ENCODE data around the gene CD86. TPM values are rescaled to one million over a fixed set of nuclear protein-coding genes. Genes with fewer than 3 reads are reported as not detected.
A peak's percentile ranks its signal among the peaks of the same experiment; 100 is the strongest.
"Not testable (repeated sequence)": the region's sequence is repeated elsewhere in the genome, so short reads cannot be mapped to it uniquely, and the experiment has no call there.

CD86 gene
- total RNA-seq, 2 donors from 2014 or later: 1.8 to 4.4 TPM

DNA sequence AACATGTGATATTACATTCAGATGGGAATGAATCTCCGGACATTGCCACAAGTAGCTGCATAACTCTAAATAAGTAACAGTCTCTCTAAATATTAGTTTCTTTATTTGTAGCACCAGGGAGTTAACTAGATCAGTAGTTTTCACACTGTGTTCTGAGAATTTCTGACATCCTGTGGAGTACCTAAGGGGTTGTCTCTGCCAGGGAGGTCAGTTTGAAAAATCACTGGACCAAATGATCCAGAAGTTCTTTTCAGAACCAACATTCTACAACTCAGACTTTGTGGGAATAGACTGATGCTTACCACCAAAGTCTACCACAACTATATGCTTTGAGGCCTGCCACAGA is 24.1 kb upstream of the CD86 start:
- ATAC-seq (replicated peaks): no peak
- H3K9me3 Mint-ChIP-seq: peaks cover 6% of the 10 kb centered on the region
- H3K27ac Mint-ChIP-seq: peak overlapping the region; percentile 68
- peak overlapping the region; percentile 61 for H3K4me3 Mint-ChIP-seq
- H3K4me1 Mint-ChIP-seq: peaks cover 10% of the 10 kb centered on the region
- no peaks in the 10 kb centered on the region for H3K36me3 Mint-ChIP-seq (ENCODE audit: low read depth)
- no peaks in the 10 kb centered on the region for H3K27me3 Mint-ChIP-seq

- H3K27me3 Mint-ChIP-seq: no peaks in the 10 kb centered on the region
- no peak for ATAC-seq (replicated peaks)
- H3K4me1 Mint-ChIP-seq: peaks cover 10% of the 10 kb centered on the region
- no peak overlapping the region for H3K4me3 Mint-ChIP-seq
- H3K36me3 Mint-ChIP-seq (ENCODE audit: low read depth): no peaks in the 10 kb centered on the region
- peaks cover 7% of the 10 kb centered on the region for H3K9me3 Mint-ChIP-seq
- H3K27ac Mint-ChIP-seq: no peak overlapping the region
These were observed 22.6 kb upstream of the CD86 start for GRCh38 chr3:122032531-122032930.

DNA sequence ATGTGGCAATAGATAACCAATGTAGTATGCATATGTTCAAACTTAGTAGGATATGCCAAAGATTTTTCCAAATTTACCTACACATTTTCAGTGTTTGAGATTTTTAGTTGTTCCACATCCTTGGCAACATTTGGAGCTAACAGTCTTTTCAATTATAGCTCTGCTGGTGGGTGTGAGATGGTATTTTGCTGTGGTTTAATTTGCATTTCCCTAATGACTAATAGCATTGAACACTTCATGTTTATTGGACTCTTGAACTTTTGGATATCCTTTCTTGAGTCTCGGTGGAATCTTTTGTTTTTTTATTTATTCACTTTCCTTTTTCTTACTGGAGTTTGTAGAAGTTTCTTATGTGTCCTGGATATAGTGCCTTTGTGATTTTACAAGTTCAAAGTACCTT is 22.1 kb upstream of the CD86 start:
- no peaks in the 10 kb centered on the region for H3K36me3 Mint-ChIP-seq (ENCODE audit: low read depth)
- H3K27ac Mint-ChIP-seq: no peak overlapping the region
- ATAC-seq (replicated peaks): no peak
- H3K9me3 Mint-ChIP-seq: peaks cover 12% of the 10 kb centered on the region
- H3K27me3 Mint-ChIP-seq: no peaks in the 10 kb centered on the region
- H3K4me1 Mint-ChIP-seq: peaks cover 10% of the 10 kb centered on the region
- no peak overlapping the region for H3K4me3 Mint-ChIP-seq

GRCh38 chr3:122047296-122047695 is 7.9 kb upstream of the CD86 start:
- not testable (repeated sequence) for H3K27ac Mint-ChIP-seq; H3K4me1 Mint-ChIP-seq; H3K36me3 Mint-ChIP-seq (ENCODE audit: low read depth); H3K4me3 Mint-ChIP-seq; H3K9me3 Mint-ChIP-seq; ATAC-seq (replicated peaks)
- peaks cover 11% of the 10 kb centered on the region for H3K27me3 Mint-ChIP-seq

DNA sequence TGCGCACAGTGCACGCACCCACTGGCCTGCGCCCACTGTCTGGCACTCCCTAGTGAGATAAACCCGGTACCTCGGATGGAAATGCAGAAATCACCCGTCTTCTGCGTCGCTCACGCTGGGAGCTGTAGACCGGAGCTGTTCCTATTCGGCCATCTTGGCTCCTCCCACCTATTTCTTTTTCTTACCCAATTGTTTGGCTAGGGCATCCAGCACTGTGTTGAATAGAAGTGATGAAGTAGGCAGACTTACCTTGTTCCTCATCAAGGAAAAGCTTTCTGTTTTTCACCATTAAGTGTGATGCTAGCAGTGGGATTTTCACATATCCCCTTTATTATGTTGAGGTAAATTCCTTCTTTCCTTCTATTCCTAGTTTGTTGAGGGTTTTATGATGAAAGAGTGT is 7.4 kb upstream of the CD86 start:
- H3K36me3 Mint-ChIP-seq (ENCODE audit: low read depth); H3K4me1 Mint-ChIP-seq; H3K27ac Mint-ChIP-seq; ATAC-seq (replicated peaks); H3K4me3 Mint-ChIP-seq; H3K9me3 Mint-ChIP-seq: not testable (repeated sequence)
- H3K27me3 Mint-ChIP-seq: peaks cover 13% of the 10 kb centered on the region

DNA sequence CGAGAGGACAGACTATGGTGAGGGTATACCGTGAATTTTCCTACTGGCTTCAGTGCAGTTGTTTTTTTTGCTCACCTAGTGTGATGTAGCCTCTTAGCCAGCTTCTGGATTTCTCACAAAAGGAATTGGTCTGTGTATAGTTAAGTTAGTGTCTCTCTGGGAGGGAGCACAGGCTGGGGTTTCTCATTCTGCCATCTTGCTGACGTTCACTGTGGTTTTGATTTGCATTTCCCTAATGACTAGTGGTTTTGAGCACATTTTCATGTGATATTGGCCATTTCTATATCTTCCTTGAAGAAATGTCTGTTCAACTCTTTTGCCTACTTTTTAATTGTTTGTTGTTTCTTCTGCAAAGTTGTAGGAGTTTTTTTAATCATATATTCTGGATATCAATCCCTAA is 2.2 kb upstream of the CD86 start:
- Mint-ChIP-seq H3K9me3 (no peaks in the 10 kb centered on the region), H3K4me1 (no peaks in the 10 kb centered on the region), H3K27me3 (peaks cover 31% of the 10 kb centered on the region), H3K4me3 (no peak overlapping the region), H3K27ac (no peak overlapping the region), H3K36me3 (ENCODE audit: low read depth) (no peaks in the 10 kb centered on the region)
- no peak for ATAC-seq (replicated peaks)

GRCh38 chr3:122057671-122058070 is 2.5 kb downstream of the CD86 start:
- Mint-ChIP-seq H3K4me3 (no peak overlapping the region), H3K27me3 (peaks cover 27% of the 10 kb centered on the region), H3K27ac (no peak overlapping the region), H3K9me3 (no peaks in the 10 kb centered on the region), H3K4me1 (no peaks in the 10 kb centered on the region), H3K36me3 (ENCODE audit: low read depth) (no peaks in the 10 kb centered on the region)
- ATAC-seq (replicated peaks): no peak

GRCh38 chr3:122058294-122058693 is 3.1 kb downstream of the CD86 start:
- no peaks in the 10 kb centered on the region for H3K36me3 Mint-ChIP-seq (ENCODE audit: low read depth)
- no peak for ATAC-seq (replicated peaks)
- H3K27me3 Mint-ChIP-seq: peaks cover 22% of the 10 kb centered on the region
- no peak overlapping the region for H3K27ac Mint-ChIP-seq
- no peaks in the 10 kb centered on the region for H3K9me3 Mint-ChIP-seq
- H3K4me3 Mint-ChIP-seq: no peak overlapping the region
- H3K4me1 Mint-ChIP-seq: no peaks in the 10 kb centered on the region

- H3K27me3 Mint-ChIP-seq: peaks cover 25% of the 10 kb centered on the region
- H3K4me1 Mint-ChIP-seq: no peaks in the 10 kb centered on the region
- no peak overlapping the region for H3K27ac Mint-ChIP-seq
- H3K36me3 Mint-ChIP-seq (ENCODE audit: low read depth): no peaks in the 10 kb centered on the region
- no peak overlapping the region for H3K4me3 Mint-ChIP-seq
- no peak for ATAC-seq (replicated peaks)
- H3K9me3 Mint-ChIP-seq: no peaks in the 10 kb centered on the region
These were observed 5.0 kb downstream of the CD86 start for GRCh38 chr3:122060040-122060698.

DNA sequence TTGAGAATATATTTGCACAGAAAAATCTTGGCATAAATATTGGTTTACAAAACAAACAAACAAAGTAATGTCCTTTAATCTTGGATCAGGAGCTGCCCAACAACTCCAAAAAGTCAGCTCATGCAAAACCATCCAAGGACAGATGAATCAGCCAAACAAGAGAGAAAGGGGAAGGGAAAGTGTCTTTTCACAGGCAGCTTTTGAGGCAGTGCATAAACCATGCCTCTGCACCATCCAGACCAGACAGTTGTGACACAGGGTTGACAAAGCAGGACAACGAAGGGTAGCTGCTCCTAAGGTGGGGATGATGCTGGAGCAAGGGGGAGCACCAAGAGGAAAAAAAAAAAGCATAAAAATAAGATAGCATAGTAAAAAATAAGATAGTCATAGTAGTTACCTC is 8.7 kb downstream of the CD86 start:
- H3K27me3 Mint-ChIP-seq: peaks cover 10% of the 10 kb centered on the region

GRCh38 chr3:122064326-122064725 is 9.2 kb downstream of the CD86 start:
- H3K36me3 Mint-ChIP-seq (ENCODE audit: low read depth): no peaks in the 10 kb centered on the region
- no peaks in the 10 kb centered on the region for H3K4me1 Mint-ChIP-seq
- no peak overlapping the region for H3K4me3 Mint-ChIP-seq
- no peak for ATAC-seq (replicated peaks)
- peaks cover 7% of the 10 kb centered on the region for H3K27me3 Mint-ChIP-seq
- no peak overlapping the region for H3K27ac Mint-ChIP-seq
- no peaks in the 10 kb centered on the region for H3K9me3 Mint-ChIP-seq

More for the DNA sequence above, 8.7 kb downstream of the CD86 start:
- H3K36me3 Mint-ChIP-seq (ENCODE audit: low read depth): no peaks in the 10 kb centered on the region
- ATAC-seq (replicated peaks): no peak
- H3K4me1 Mint-ChIP-seq: no peaks in the 10 kb centered on the region
- no peak overlapping the region for H3K4me3 Mint-ChIP-seq
- no peaks in the 10 kb centered on the region for H3K9me3 Mint-ChIP-seq
- no peak overlapping the region for H3K27ac Mint-ChIP-seq

- Mint-ChIP-seq H3K4me3 (no peak overlapping the region), H3K27ac (no peak overlapping the region), H3K36me3 (ENCODE audit: low read depth) (no peaks in the 10 kb centered on the region), H3K27me3 (peaks cover 7% of the 10 kb centered on the region), H3K9me3 (no peaks in the 10 kb centered on the region), H3K4me1 (no peaks in the 10 kb centered on the region)
- no peak for ATAC-seq (replicated peaks)
These were observed 11.4 kb downstream of the CD86 start for GRCh38 chr3:122066331-122067213.

- H3K27ac Mint-ChIP-seq: no peak overlapping the region
- H3K9me3 Mint-ChIP-seq: no peaks in the 10 kb centered on the region
- no peak for ATAC-seq (replicated peaks)
- H3K4me1 Mint-ChIP-seq: no peaks in the 10 kb centered on the region
- H3K36me3 Mint-ChIP-seq (ENCODE audit: low read depth): no peaks in the 10 kb centered on the region
- H3K4me3 Mint-ChIP-seq: no peak overlapping the region
- peaks cover 7% of the 10 kb centered on the region for H3K27me3 Mint-ChIP-seq
These were observed 12.0 kb downstream of the CD86 start for GRCh38 chr3:122067214-122067550.

- ATAC-seq (replicated peaks): peak; percentile 68
- no peak overlapping the region for H3K4me3 Mint-ChIP-seq
These were observed 12.6 kb downstream of the CD86 start for GRCh38 chr3:122067588-122068240.

More at GRCh38 chr3:122067588-122068240, 12.6 kb downstream of the CD86 start:
- Mint-ChIP-seq H3K9me3 (no peaks in the 10 kb centered on the region), H3K27ac (no peak overlapping the region), H3K27me3 (peaks cover 7% of the 10 kb centered on the region), H3K36me3 (ENCODE audit: low read depth) (no peaks in the 10 kb centered on the region), H3K4me1 (no peaks in the 10 kb centered on the region)

Measured in activated T-helper 17 cell treated with anti-CD3 and anti-CD28 coated beads, Interleukin-2, amount 50 U/mL, for 72 hours (primary cell).